ENCODE data around the gene BATF.

Gene BATF

GRCh38 chr14:75521415-75522199 is 662 bp upstream of the BATF start:
- Histone ChIP-seq H3K9me3 (ENCODE audit: control insufficient read depth, low read length) (no peaks in the 10 kb centered on the region), H3K27me3 (replicated peaks; ENCODE audit: control insufficient read depth, insufficient read depth, low read length) (no peaks in the 10 kb centered on the region), H3K36me3 (ENCODE audit: control insufficient read depth, insufficient read depth, low read length, severe bottlenecking) (no peaks in the 10 kb centered on the region), H3K9ac (ENCODE audit: low read length) (no peak overlapping the region), H3K4me3 (ENCODE audit: low read length) (no peak overlapping the region), H3K4me1 (ENCODE audit: control insufficient read depth, insufficient read depth, low read length) (peaks cover 9% of the 10 kb centered on the region)
- no peak for DNase-seq (ENCODE audit: low read depth)

DNA sequence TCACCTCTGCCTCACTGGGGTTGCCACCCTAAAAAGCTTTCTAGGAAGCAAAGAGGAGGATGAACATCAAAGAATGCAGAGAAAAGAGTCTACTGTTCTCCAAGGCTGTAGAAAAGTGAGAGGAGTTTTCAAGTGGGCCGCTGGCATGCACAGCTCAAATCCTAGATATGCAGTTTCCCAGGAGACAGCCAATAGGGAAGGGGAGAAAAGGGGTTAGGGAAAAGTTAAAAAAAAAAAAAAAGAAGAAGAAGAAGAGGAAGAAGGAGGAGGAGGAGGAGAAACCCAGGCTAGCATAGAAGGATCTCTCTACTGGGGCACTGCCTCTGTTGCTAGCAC is 682 bp downstream of the BATF start:
- Histone ChIP-seq H3K27me3 (replicated peaks; ENCODE audit: control insufficient read depth, insufficient read depth, low read length) (no peaks in the 10 kb centered on the region), H3K9ac (ENCODE audit: low read length) (no peak overlapping the region), H3K36me3 (ENCODE audit: control insufficient read depth, insufficient read depth, low read length, severe bottlenecking) (no peaks in the 10 kb centered on the region), H3K4me3 (ENCODE audit: low read length) (no peak overlapping the region), H3K9me3 (ENCODE audit: control insufficient read depth, low read length) (no peaks in the 10 kb centered on the region), H3K4me1 (ENCODE audit: control insufficient read depth, insufficient read depth, low read length) (peaks cover 9% of the 10 kb centered on the region)
- no peak for DNase-seq (ENCODE audit: low read depth)

GRCh38 chr14:75523771-75524171 is 1.5 kb downstream of the BATF start:
- H3K4me3 ChIP-seq (ENCODE audit: low read length) = no peak overlapping the region
- peaks cover 9% of the 10 kb centered on the region for H3K4me1 ChIP-seq (ENCODE audit: control insufficient read depth, insufficient read depth, low read length)
- H3K27me3 ChIP-seq (replicated peaks; ENCODE audit: control insufficient read depth, insufficient read depth, low read length) = no peaks in the 10 kb centered on the region
- H3K36me3 ChIP-seq (ENCODE audit: control insufficient read depth, insufficient read depth, low read length, severe bottlenecking) = no peaks in the 10 kb centered on the region
- no peak overlapping the region for H3K9ac ChIP-seq (ENCODE audit: low read length)
- DNase-seq (ENCODE audit: low read depth) = no peak
- no peaks in the 10 kb centered on the region for H3K9me3 ChIP-seq (ENCODE audit: control insufficient read depth, low read length)

GRCh38 chr14:75525969-75526368 is 3.7 kb downstream of the BATF start:
- Histone ChIP-seq H3K36me3 (ENCODE audit: control insufficient read depth, insufficient read depth, low read length, severe bottlenecking) (no peaks in the 10 kb centered on the region), H3K9me3 (ENCODE audit: control insufficient read depth, low read length) (no peaks in the 10 kb centered on the region), H3K27me3 (replicated peaks; ENCODE audit: control insufficient read depth, insufficient read depth, low read length) (no peaks in the 10 kb centered on the region), H3K4me1 (ENCODE audit: control insufficient read depth, insufficient read depth, low read length) (no peaks in the 10 kb centered on the region), H3K4me3 (ENCODE audit: low read length) (no peak overlapping the region), H3K9ac (ENCODE audit: low read length) (no peak overlapping the region)
- no peak for DNase-seq (ENCODE audit: low read depth)

GRCh38 chr14:75527449-75528163 is 5.3 kb downstream of the BATF start:
- H3K4me1 ChIP-seq (ENCODE audit: control insufficient read depth, insufficient read depth, low read length) = no peaks in the 10 kb centered on the region
- DNase-seq (ENCODE audit: low read depth) = no peak
- H3K9me3 ChIP-seq (ENCODE audit: control insufficient read depth, low read length) = no peaks in the 10 kb centered on the region
- no peak overlapping the region for H3K4me3 ChIP-seq (ENCODE audit: low read length)
- no peaks in the 10 kb centered on the region for H3K27me3 ChIP-seq (replicated peaks; ENCODE audit: control insufficient read depth, insufficient read depth, low read length)
- H3K9ac ChIP-seq (ENCODE audit: low read length) = no peak overlapping the region
- no peaks in the 10 kb centered on the region for H3K36me3 ChIP-seq (ENCODE audit: control insufficient read depth, insufficient read depth, low read length, severe bottlenecking)

DNA sequence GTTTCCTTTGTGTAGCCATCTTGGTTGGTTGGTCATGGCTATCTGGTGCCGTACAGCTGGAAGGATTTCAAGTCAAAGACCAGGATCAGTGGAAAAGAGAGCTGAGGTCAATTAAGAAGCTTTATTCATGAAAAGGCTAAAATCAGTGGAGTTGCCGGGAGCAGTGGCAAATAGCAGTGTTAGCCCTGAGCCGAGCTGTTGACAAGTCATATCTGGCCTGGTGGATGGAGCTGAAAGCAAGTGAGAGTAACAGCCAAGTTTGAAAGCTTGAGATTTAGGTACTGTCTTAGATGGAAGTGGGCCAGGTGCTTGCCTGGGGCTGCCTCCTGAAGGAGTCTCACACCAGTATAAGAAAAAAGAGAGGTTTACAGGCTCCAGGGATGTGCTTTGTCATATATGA is 9.0 kb downstream of the BATF start:
- no peaks in the 10 kb centered on the region for H3K27me3 ChIP-seq (replicated peaks; ENCODE audit: control insufficient read depth, insufficient read depth, low read length)
- no peak for DNase-seq (ENCODE audit: low read depth)
- no peaks in the 10 kb centered on the region for H3K36me3 ChIP-seq (ENCODE audit: control insufficient read depth, insufficient read depth, low read length, severe bottlenecking)
- H3K4me3 ChIP-seq (ENCODE audit: low read length) = no peak overlapping the region
- peaks cover 19% of the 10 kb centered on the region for H3K4me1 ChIP-seq (ENCODE audit: control insufficient read depth, insufficient read depth, low read length)
- H3K9me3 ChIP-seq (ENCODE audit: control insufficient read depth, low read length) = no peaks in the 10 kb centered on the region
- no peak overlapping the region for H3K9ac ChIP-seq (ENCODE audit: low read length)

DNA sequence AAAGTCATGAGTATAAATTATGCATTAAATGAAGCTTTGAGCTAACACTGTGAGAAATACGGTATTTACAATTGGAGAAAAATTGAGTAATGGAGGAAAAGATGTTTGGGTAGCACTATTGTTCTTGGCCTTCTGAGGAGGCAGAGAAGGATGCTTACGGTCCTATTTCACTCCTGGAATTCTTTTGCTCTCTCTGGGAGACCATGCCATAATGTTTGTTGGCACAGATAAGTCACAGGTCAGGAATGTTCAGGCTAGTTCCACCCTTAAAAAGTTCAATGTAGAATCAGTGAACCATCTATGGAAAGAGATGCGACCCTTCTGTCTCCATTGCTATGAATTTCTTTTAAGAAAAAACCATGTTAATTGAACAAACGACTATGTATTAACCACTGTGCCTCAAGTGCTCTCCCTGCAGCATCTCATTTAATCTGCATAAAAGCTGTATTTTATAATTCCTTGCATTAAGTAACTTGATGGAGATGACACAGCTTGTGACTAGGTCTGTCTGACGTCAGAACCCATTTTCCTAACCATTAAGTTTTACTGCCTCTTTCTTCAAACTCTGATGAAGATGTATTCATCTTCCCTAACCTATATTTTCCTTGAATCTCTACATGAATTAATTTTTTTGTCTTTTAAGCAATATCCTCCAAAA is 9.5 kb downstream of the BATF start:
- no peak for DNase-seq (ENCODE audit: low read depth)
- no peak overlapping the region for H3K9ac ChIP-seq (ENCODE audit: low read length)

DNA sequence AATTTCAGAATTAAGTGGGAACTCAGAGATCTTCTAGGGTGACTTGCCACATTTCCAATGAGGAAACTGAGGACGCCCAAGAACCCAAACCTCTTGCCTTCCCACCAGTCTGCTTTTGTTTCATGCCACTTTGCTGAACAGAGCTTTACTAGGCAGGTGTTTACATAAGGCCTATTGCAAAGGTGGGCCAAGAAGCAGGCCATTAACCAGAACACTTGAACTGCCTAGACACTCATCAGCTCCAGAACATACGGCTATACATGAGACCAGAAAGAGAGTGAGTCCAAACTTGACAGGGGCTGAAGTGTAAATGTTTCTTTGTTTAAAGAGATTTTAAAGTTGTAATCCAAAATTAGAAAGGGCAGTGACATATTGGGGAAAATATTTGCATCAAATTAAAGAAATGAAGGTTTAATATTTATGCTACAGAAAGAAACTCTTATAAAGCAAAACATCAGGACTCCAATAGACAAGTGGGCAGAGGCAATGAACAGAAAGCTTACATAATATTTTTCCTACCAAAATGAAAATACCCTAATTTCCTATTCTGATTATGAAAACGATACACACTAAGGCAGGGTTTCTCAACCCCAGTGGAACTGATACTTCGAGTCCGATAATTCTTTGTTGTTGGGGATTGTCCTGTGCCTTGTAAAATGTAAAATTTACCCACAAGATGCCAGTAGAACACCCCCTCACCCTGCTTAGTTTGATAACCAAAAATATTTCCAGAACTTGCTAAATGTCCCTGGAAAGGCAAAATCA is 11.7 kb downstream of the BATF start:
- Histone ChIP-seq H3K27me3 (replicated peaks; ENCODE audit: control insufficient read depth, insufficient read depth, low read length) (no peaks in the 10 kb centered on the region), H3K9me3 (ENCODE audit: control insufficient read depth, low read length) (no peaks in the 10 kb centered on the region), H3K9ac (ENCODE audit: low read length) (no peak overlapping the region), H3K36me3 (ENCODE audit: control insufficient read depth, insufficient read depth, low read length, severe bottlenecking) (no peaks in the 10 kb centered on the region), H3K4me3 (ENCODE audit: low read length) (no peak overlapping the region), H3K4me1 (ENCODE audit: control insufficient read depth, insufficient read depth, low read length) (peaks cover 30% of the 10 kb centered on the region)
- DNase-seq (ENCODE audit: low read depth) = no peak

More for the DNA sequence above, 9.5 kb downstream of the BATF start:
- no peaks in the 10 kb centered on the region for H3K27me3 ChIP-seq (replicated peaks; ENCODE audit: control insufficient read depth, insufficient read depth, low read length)
- no peaks in the 10 kb centered on the region for H3K9me3 ChIP-seq (ENCODE audit: control insufficient read depth, low read length)
- no peaks in the 10 kb centered on the region for H3K36me3 ChIP-seq (ENCODE audit: control insufficient read depth, insufficient read depth, low read length, severe bottlenecking)
- H3K4me3 ChIP-seq (ENCODE audit: low read length) = no peak overlapping the region
- peaks cover 23% of the 10 kb centered on the region for H3K4me1 ChIP-seq (ENCODE audit: control insufficient read depth, insufficient read depth, low read length)

DNA sequence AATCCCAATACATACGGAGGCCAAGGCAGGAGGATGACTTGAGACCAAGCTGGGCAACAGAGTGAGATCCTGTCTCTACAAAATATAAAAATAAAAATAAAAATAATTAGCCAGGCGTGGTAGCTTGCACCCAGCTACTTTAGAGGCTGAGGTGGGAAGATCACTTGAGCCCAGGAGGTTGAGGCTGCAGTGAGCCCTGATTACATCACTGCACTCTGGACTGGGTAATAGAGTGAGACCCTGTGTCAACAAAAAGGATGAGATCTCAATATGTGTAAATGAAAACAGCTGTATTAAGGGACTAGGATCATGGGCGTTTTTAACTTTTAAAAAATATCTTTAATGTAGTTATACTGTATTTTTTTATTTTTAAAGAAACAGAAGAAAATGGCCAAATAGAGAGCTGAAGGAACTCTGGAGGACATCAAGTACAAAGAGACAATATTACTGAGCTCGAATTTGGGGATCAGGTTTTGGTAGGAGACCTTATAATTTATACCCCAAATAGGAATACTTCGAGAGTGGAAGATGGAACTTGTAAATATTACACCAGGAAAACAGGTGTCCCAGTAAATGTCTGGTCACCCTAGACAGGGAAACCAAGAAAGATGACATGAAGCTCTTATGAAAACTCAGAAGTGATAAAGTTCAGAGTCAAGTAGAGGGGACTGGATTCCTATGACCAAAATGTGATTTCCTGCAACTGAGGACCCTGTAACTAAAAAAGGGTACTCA is 13.1 kb downstream of the BATF start:
- Histone ChIP-seq H3K9me3 (ENCODE audit: control insufficient read depth, low read length) (no peaks in the 10 kb centered on the region), H3K9ac (ENCODE audit: low read length) (peak overlapping the region; percentile 50), H3K4me1 (ENCODE audit: control insufficient read depth, insufficient read depth, low read length) (peaks cover 30% of the 10 kb centered on the region), H3K4me3 (ENCODE audit: low read length) (no peak overlapping the region), H3K36me3 (ENCODE audit: control insufficient read depth, insufficient read depth, low read length, severe bottlenecking) (no peaks in the 10 kb centered on the region), H3K27me3 (replicated peaks; ENCODE audit: control insufficient read depth, insufficient read depth, low read length) (no peaks in the 10 kb centered on the region)
- DNase-seq (ENCODE audit: low read depth) = no peak

- DNase-seq (ENCODE audit: low read depth) = no peak
- H3K36me3 ChIP-seq (ENCODE audit: control insufficient read depth, insufficient read depth, low read length, severe bottlenecking) = no peaks in the 10 kb centered on the region
- H3K4me3 ChIP-seq (ENCODE audit: low read length) = no peak overlapping the region
- H3K9me3 ChIP-seq (ENCODE audit: control insufficient read depth, low read length) = no peaks in the 10 kb centered on the region
- H3K27me3 ChIP-seq (replicated peaks; ENCODE audit: control insufficient read depth, insufficient read depth, low read length) = no peaks in the 10 kb centered on the region
- peak overlapping the region; percentile 15 for H3K9ac ChIP-seq (ENCODE audit: low read length)
- peaks cover 32% of the 10 kb centered on the region for H3K4me1 ChIP-seq (ENCODE audit: control insufficient read depth, insufficient read depth, low read length)
Observed at GRCh38 chr14:75537071-75537470, 14.8 kb downstream of the BATF start.

Measured in adipocyte (in vitro differentiated cells).